ENCODE data around the gene MBLAC2.

DNA sequence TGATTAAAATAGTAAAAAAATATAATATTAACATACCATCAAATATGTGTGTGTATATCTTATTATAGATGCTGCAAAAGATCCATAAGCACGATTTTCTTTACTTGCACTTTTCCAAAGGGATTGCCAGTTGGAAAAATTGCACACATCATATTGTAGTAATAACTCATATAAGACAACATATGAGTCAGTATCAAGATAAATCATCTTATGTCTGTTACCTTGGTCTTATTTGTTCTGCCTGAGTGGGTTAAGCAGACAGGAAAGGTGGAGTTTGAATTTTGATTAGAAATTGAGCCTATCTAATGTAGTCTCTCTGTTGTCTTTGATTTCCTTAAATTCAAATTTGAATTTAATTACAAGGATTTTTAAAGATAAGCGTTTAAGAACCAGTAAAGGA lies 30.2 kb upstream of the MBLAC2 start:
- TF ChIP-seq, protein P1, sequence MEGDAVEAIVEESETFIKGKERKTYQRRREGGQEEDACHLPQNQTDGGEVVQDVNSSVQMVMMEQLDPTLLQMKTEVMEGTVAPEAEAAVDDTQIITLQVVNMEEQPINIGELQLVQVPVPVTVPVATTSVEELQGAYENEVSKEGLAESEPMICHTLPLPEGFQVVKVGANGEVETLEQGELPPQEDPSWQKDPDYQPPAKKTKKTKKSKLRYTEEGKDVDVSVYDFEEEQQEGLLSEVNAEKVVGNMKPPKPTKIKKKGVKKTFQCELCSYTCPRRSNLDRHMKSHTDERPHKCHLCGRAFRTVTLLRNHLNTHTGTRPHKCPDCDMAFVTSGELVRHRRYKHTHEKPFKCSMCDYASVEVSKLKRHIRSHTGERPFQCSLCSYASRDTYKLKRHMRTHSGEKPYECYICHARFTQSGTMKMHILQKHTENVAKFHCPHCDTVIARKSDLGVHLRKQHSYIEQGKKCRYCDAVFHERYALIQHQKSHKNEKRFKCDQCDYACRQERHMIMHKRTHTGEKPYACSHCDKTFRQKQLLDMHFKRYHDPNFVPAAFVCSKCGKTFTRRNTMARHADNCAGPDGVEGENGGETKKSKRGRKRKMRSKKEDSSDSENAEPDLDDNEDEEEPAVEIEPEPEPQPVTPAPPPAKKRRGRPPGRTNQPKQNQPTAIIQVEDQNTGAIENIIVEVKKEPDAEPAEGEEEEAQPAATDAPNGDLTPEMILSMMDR (conservative IDR thresholded peaks at IDR 0.05; ENCODE audit: low read depth in 2 of 2), result no peak
- TF ChIP-seq, protein P2, sequence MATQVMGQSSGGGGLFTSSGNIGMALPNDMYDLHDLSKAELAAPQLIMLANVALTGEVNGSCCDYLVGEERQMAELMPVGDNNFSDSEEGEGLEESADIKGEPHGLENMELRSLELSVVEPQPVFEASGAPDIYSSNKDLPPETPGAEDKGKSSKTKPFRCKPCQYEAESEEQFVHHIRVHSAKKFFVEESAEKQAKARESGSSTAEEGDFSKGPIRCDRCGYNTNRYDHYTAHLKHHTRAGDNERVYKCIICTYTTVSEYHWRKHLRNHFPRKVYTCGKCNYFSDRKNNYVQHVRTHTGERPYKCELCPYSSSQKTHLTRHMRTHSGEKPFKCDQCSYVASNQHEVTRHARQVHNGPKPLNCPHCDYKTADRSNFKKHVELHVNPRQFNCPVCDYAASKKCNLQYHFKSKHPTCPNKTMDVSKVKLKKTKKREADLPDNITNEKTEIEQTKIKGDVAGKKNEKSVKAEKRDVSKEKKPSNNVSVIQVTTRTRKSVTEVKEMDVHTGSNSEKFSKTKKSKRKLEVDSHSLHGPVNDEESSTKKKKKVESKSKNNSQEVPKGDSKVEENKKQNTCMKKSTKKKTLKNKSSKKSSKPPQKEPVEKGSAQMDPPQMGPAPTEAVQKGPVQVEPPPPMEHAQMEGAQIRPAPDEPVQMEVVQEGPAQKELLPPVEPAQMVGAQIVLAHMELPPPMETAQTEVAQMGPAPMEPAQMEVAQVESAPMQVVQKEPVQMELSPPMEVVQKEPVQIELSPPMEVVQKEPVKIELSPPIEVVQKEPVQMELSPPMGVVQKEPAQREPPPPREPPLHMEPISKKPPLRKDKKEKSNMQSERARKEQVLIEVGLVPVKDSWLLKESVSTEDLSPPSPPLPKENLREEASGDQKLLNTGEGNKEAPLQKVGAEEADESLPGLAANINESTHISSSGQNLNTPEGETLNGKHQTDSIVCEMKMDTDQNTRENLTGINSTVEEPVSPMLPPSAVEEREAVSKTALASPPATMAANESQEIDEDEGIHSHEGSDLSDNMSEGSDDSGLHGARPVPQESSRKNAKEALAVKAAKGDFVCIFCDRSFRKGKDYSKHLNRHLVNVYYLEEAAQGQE (IDR thresholded peaks at IDR 0.05; ENCODE audit: unreplicated experiment), result no peak
- TF ChIP-seq, protein P3, sequence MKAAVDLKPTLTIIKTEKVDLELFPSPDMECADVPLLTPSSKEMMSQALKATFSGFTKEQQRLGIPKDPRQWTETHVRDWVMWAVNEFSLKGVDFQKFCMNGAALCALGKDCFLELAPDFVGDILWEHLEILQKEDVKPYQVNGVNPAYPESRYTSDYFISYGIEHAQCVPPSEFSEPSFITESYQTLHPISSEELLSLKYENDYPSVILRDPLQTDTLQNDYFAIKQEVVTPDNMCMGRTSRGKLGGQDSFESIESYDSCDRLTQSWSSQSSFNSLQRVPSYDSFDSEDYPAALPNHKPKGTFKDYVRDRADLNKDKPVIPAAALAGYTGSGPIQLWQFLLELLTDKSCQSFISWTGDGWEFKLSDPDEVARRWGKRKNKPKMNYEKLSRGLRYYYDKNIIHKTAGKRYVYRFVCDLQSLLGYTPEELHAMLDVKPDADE (IDR thresholded peaks at IDR 0.05), result no peak
- TF ChIP-seq EZH2 (IDR thresholded peaks at IDR 0.05; ENCODE audit: low read depth, unreplicated experiment) (no peak), POLR2AphosphoS5 (IDR thresholded peaks at IDR 0.05; ENCODE audit: low read depth) (no peak)

Data from GM23338 (cell line).